HG03442 (cell line): ENCODE measurements around the gene TMEM45A.
A peak's percentile ranks its signal among the peaks of the same experiment; 100 is the strongest.
"Not testable (repeated sequence)": the region's sequence is repeated elsewhere in the genome, so short reads cannot be mapped to it uniquely, and the experiment has no call there.

ENCODE experiments used
- ATAC-seq: cut with Tn5 transposase; IDR thresholded peaks from one replicate; pipeline ENCODE4 v1.9.1; 2021; ENCODE audit warnings: mild to moderate bottlenecking, moderate library complexity; ENCODE audit not compliant: unreplicated experiment

TMEM45A gene

GRCh38 chr3:100531093-100531492 lies 38.7 kb downstream of the TMEM45A start:
- ATAC-seq, result no peak

DNA sequence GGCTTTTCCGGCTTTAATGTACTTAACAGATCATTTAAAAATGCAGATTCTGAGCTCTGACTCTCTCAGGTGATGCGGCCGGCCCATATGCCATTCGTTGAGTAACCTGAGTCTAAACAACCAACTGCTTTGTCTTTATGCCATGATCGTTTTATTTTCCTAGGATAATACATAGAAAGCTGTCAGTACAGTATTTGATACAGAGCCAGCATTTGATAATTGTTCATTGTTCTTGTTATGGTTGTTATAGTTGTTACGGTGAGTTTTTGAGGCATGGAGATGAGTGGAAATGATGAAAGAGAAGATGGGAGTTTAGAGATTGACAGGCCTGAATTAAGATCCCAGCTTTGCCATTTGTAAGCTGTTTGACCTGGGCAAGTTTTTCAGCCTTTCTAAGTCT lies 40.0 kb downstream of the TMEM45A start:
- no peak for ATAC-seq

DNA sequence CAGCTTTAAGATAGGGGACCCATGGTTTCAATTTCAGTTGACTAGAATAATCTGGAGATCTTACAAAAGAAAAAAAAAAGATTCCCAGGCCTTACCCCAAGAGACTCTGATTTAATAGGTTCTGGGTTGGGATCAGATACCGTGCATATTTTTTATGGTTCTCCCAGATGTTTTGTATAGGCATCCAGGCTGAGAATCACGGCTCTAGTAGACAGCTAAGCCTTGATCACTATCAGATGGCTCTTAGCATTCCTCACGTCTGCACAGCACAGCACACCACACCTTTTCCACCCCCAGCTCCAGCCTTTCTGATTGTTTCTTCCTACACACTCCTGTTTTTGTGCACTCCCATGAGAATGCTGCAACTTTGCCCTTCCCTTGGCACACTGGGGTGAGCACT lies 40.8 kb downstream of the TMEM45A start:
- ATAC-seq, result no peak

DNA sequence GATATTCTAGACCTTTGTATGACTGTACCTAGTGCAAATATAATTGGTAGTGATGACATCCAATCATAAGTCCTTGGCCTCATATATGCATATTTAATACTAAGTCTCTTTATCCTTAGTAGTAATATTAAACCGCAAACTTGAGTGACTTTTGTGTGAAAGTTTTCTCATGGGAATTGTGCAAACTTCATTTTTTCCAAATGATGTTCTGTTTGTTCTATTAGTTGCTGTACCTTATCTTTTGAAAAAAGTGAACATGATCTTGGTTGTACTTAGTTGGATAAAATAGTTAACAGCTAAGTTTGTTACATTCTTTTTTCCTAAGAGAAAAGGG lies 43.2 kb downstream of the TMEM45A start:
- no peak for ATAC-seq

- no peak for ATAC-seq
These were observed 43.7 kb downstream of the TMEM45A start for GRCh38 chr3:100536093-100536492.

GRCh38 chr3:100537646-100538338 lies 45.4 kb downstream of the TMEM45A start:
- peak; percentile 57 for ATAC-seq

DNA sequence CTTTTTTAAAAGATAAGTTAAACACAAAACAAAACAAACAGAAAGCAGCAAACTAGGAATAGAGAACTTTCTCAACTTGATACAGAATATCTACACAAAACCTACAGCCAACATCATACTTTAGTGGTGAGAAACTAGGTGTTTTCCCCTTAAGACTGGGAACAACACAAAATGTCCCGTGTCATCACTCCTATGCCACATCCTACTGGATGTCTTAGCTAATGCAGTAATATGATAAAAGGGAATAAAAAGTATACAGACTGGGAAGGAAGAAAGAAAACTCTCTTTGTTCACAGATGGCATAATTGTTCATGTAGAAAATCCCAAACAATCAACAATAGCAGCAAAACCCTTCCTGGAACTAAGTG lies 45.9 kb downstream of the TMEM45A start:
- no peak for ATAC-seq

DNA sequence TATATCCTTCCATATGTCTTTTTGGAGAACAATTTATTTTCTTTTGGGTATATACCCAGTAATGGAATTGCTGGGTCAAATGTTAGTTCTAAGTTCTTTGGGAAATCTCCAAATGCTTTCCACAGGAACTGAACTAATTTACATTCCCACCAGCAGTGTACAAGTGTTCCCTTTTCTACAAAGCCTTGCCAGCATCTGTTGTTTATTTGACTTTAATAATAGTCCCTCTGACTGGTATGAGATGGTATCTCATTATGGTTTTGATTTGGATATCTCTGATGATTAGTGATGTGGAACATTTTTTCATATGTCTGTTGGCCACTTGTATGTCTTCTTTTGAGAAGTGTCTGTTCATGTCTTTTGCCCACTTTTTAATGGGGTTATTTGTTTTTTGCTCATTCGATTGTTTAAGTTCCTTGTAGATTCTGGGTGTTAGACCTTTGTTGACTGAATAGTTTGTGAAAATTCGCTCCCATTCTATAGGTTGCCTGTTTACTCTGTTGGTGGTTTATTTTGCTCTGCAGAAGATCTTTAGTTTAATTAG lies 48.4 kb downstream of the TMEM45A start:
- no peak for ATAC-seq

DNA sequence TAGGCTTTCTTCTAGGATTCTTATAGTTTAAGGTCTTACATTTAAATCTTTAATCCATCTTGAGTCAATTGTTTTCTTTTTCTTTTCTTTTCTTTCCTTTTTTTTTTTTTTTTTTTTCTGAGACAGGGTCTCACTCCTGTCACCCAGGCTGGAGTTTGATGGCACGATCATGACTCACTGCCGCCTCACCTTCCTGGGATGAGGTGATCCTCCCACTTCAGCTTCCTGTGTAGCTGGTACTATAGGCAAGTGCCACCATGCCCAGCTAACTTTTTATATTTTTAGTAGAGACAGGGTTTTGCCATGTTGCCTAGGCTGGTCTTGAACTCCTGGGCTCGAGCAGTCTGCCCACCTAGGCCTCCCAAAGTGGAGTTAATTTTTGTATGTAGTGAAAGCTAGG lies 49.0 kb downstream of the TMEM45A start:
- not testable (repeated sequence) for ATAC-seq

GRCh38 chr3:100545371-100545770 lies 53.0 kb downstream of the TMEM45A start:
- ATAC-seq, result no peak

DNA sequence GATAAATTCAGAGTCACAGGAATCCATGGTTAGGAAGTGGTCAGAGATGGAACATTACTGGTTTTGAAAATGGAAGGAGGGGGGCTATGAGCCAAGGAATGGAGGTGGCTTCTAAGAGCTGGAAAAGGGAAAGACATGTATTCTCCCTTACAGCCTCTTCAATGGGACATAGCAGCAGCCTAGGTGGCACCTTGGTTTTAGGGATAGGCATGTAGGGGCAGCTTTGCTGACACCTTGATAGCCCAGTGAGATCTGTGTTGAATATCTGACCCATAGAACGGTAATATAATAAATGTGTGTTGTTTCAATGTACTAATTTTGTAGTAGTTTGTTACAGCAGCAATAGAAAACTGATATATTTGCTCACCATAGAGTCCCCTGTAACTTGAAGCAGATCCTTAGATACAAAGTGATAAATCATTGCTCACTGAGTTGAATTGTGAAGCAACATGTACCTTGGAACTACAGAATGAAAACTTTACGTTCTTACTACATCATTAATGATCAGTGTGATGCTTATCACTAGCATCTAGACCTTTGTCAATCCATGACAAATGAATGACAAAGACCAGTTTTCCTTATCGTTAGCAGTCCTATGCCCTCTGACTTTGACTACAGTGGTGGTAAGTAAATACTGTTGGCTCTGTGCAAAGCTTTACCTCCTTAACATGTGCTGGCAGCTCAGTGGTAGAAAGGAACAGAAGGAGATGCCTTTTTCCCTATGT lies 53.8 kb downstream of the TMEM45A start:
- ATAC-seq, result no peak

GRCh38 chr3:100548053-100548452 lies 55.6 kb downstream of the TMEM45A start:
- no peak for ATAC-seq

GRCh38 chr3:100553618-100554372 lies 61.4 kb downstream of the TMEM45A start:
- no peak for ATAC-seq

GRCh38 chr3:100554373-100554676 lies 61.9 kb downstream of the TMEM45A start:
- ATAC-seq, result no peak

DNA sequence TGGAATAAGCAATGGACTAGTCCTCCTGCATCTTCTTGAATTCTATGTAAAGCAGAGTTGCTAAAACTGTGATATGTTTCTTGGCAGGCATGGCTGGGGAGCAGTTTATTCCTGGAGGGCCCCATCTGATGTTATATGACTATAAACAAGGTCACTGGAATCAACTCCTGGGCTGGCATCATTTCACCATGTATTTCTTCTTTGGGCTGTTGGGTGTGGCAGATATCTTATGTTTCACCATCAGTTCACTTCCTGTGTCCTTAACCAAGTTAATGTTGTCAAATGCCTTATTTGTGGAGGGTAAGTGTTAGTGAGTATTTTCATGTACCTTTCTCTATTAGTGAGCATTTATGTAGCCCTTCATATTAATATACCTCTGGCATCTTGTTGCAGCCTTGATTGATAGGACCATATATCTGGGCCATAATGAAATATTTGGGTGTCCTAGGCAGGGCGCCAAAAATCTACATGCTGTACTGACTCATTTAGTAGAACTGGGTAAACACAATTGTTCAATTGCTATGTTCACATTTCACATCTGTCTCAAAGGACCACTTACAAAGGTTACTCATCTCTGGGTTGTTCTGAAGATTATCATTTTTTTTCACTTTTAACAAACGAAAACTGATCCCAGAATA lies 64.4 kb downstream of the TMEM45A start:
- no peak for ATAC-seq

- no peak for ATAC-seq
These were observed 65.8 kb downstream of the TMEM45A start for GRCh38 chr3:100558233-100558632.

DNA sequence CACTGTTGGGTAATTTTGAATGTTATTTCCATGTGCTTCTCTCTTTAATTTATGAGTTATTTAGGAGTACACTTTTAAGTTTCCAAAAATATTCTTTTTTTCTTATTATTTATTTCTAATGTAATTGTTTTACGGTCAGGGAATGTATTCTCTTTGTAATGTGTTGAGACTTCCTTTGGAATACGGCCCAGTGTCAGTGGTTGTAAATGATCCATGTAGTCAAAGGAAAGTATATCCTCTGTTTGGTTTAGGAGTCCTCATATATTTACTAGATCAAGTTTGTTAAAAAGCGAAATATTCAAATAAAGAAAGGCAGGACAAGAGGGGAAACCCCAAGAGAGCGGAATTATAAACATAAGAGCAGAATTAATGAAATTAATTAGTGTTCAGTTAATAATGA lies 68.0 kb downstream of the TMEM45A start:
- no peak for ATAC-seq

DNA sequence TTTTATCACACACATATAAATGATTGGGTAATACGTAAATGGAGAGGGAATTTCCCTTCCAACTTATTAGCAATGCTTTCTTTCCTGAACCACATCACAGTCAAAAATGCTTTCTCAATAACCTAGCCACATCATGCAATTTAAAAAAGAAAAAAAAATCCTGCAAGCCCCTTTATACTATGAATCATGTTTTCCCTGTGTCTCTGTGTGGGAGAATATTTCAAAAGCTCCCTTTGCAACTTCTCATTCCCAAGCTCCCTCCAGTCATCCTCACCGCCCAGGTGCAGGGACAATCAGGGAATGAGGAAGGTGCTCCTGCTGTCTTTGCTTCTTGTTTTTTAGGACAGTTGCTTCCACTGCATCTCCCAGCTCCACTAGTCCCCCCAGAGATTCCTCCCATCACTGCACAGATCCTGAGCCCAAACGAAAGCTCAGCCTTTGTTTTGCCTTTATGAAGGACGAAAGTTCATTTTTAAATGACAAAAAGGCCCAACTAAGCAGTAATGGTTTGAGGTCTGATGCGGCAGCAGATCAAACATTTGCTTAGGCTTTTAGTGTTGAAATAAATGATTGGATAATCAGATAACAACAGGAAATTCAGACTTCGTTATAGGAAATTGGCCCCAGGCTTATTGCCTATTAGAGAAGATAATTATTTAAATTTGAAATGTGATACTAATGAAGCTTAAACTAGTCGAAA lies 69.2 kb downstream of the TMEM45A start:
- ATAC-seq, result no peak

DNA sequence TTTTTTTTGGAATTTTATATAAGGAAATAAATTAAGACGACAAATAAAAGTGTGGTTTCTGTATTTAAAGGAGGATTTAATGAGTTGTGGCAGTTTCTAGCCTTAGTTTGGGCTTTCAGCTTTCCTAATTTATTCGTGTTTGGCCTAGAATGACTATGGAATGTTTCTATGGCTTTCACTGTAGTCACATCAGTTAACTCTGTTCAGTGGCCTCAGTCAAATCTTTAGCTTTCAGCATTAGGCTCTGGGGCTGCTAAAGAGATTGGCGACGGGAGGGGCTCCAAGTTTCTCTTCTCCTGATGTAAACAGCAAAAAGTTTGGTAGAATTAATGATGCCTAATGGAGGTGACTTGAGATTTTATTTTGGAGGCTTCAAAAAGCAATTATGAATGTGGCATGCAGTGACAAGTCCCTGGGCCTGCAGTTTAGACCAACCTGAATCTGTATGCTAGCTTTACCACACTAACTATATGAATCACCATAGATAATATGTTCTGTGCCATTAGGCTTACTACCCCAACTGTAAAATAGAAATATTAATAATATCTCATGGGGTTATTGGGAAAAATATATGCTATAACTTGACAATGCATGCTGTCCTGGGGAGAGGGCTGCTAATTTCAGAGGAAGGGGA lies 69.9 kb downstream of the TMEM45A start:
- no peak for ATAC-seq

DNA sequence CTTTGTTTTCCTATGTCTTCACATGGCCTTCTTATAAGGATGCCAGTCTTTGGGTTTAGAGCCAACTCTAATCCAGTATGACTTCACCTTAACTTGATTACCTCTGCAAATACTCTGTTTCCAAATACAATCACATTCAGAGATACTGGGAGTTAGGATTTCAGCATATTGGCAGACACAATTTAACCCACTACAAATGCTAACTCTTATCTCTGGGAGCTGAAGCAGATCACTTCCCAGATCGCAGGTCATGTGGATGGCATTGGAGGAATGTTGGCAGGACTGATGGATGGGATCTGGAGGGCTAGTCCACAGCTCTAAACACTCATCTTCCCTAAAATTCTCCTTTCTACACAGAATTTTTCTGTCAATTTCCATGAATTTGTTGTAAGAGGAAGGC lies 70.8 kb downstream of the TMEM45A start:
- no peak for ATAC-seq
